Globus pallidus (tissue), 1 donor: ENCODE data around the gene RPL38.

Experiments
- DNase-seq: peaks from one replicate; pipeline ENCODE4 v3.0.0-alpha.2; 2015; ENCODE audit warnings: low spot score

RPL38 gene

DNA sequence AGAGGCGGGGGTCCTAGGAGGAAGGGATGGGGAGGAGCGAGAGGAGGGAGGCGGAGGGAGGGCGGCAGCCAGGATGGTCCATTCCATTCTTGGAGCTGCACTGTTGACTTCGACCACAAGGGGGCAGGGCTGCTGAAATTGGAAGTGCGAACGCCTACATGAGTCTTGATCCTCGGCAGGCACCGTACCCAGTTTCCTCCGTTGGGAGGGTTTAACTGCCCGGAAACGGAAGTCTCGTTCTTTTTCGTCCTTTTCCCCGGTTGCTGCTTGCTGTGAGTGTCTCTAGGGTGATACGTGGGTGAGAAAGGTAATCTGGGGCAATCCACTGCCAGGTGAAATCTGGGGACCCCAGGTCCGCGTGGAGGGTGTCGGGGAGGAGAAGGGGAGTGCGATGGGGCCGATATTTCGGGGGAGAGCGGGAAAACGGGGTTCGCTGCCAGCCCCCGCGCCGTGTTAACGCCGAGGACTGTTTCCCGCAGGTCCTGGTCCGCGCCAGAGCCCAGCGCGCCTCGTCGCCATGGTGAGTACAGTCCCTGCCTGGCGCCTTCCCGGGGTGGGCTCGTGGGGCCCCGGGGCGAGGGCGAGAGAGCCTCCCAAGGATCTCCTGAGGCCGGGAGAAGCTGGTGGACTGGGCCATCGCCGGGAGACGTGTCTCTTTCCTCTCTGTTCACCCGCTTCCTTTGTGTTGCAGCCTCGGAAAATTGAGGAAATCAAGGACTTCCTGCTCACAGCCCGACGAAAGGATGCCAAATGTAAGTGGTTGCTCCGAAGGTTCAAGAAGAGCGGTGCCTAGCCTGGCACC, at the start of gene RPL38:
Gene RPL38, plus strand, starts transcription at position 240 of the 802 bp plus-strand sequence. Its CDS starts 278 bp downstream, at position 518.
- DNase-seq, result peak; percentile 96

DNA sequence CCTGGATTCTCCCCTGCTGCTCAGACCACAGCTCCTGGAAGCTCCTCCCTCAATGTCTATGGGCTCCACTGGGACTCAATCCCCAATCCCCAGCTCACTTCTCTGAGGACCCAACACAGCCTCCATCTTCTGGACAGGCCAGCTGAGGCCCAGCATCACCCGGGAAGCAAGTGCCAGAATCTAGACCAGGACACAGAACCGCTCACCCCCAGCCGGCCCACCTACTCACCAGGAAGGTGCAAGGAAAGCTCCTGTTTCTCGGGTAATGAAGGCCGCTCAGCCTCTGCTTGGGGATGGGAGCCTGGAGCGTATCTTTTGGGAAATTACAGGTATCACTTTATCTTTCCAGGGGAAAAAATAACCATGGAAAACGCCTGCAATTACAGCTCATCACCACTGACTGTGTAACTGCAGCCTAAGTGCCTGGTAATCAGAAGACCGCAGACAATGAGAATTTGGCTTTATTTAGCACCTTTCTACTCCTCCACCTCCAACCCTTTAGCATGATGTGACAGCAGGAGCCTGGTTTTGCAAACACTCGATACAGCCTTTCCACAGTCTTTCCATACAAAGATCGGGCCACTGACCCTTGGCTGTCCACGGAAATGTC, 49.6 kb upstream of the RPL38 start:
- no peak for DNase-seq

DNA sequence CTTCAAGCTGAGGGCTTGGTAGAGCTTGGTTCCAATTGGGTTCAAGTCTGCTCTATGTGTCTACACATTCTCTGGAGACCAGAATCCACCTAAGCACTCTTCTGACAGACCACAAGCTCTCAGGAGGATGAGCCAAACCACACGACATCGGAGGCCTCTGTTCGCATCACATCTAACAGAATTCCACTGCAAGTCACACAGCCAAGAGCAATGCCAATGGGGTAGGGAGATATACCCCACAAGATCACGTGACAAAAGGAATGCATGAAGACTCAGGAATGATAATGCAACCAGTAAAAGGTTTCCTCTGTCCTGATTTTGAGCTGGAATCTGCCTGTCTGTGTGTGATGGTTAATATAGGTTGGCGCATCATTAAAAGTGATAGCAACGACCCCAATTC, 46.6 kb upstream of the RPL38 start:
- no peak for DNase-seq

GRCh38 chr17:74157366-74157765, 46.1 kb upstream of the RPL38 start:
- DNase-seq, result no peak

DNA sequence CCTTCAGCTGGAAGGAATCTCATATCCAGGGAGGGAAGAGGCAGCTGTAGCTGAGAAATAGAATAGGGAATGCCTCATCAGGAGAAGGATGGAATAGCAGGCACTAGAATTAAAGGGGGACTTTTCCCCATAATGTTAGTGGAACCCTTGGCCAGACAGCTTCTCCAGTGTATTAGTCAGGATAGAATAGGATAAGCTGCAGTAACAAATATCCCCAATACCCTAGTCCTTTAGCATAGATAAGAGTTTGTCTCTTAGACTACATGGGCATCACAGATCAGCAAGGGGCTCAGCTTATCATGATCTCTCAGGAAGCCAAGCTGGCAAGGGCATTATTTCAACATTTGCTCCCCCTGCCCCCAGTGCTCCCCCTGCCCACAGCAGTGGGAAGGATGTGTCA, 44.7 kb upstream of the RPL38 start:
- no peak for DNase-seq

GRCh38 chr17:74159226-74159840, 44.1 kb upstream of the RPL38 start:
- DNase-seq, result no peak

GRCh38 chr17:74160656-74161502, 42.6 kb upstream of the RPL38 start:
- DNase-seq, result no peak

- DNase-seq, result no peak
These were observed 42.0 kb upstream of the RPL38 start for GRCh38 chr17:74161503-74161875.

GRCh38 chr17:74163271-74163821, 40.1 kb upstream of the RPL38 start:
- DNase-seq, result no peak

- no peak for DNase-seq
These were observed 39.6 kb upstream of the RPL38 start for GRCh38 chr17:74163836-74164235.

DNA sequence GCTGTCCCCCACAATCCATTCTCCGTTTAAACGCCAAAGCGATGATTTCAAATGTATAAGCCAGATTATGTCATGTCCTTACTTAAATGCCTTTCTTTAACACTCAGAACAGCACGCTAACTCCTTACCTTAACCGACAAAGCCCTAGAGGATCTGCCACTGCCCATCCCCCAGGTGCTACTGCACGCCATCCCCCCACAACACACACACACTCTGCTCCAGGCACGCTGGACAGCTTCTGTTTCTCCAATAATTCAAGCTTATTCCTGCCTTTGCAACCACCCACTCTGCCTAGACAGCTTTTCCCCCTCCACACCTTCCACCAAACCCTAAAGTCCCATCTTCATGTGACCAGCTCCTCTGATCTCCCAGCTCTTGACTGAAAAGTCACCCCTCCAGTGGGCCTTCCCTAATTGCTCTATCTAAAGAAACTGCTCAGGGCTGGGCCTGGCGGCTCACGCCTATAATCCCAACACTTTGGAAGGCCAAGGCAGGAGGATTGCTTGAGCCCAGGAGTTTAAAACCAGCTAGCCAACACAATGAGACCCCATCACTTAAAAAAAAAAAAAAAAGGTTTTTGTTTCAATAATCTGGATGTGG, 38.9 kb upstream of the RPL38 start:
- no peak for DNase-seq

GRCh38 chr17:74165797-74166365, 37.6 kb upstream of the RPL38 start:
- no peak for DNase-seq

- DNase-seq, result no peak
These were observed 32.6 kb upstream of the RPL38 start for GRCh38 chr17:74170924-74171323.

GRCh38 chr17:74172700-74173099, 30.8 kb upstream of the RPL38 start:
- no peak for DNase-seq

DNA sequence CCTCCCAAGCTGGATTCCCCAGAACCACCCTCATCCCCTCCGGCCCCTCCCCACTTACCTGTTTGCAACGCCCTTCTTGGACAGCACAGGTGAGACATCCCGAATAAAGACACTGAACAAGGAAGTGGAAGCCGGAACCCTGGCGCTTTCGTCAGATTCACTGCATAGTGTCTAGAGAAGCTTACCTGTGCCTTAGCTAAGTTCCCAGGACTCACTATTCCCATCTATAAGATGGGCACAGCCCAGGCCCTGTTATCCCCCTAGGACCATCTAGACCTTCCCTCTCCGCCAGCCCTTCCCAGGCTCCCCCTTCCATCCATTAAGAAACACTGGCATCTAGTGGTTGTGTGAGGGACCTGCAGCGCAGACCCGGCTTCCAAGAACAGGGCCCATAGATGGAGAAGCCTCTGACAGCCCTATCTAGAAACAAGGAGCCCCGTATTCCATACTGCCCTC, 26.9 kb upstream of the RPL38 start:
- peak; percentile 49 for DNase-seq

- no peak for DNase-seq
These were observed 26.4 kb upstream of the RPL38 start for GRCh38 chr17:74177018-74177450.

DNA sequence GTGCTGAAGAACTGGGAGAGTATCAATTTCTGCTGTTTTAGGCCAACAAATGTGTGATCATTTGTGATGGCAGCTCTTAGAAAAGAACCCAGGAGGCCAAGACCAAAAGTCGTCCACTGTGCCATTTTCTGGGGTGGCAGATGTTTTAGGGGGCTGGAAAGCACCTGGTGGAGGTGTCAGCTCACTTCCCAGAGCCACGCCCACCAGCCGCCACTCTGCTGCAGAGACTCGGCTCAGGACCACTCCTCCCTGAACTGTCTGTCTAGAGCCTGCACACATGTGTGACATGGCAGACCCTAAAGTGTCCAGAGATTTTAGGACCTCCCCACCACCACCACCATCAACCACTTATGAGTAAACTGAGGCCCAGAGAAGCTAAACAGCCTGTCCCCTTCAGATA, 23.9 kb upstream of the RPL38 start:
- no peak for DNase-seq

DNA sequence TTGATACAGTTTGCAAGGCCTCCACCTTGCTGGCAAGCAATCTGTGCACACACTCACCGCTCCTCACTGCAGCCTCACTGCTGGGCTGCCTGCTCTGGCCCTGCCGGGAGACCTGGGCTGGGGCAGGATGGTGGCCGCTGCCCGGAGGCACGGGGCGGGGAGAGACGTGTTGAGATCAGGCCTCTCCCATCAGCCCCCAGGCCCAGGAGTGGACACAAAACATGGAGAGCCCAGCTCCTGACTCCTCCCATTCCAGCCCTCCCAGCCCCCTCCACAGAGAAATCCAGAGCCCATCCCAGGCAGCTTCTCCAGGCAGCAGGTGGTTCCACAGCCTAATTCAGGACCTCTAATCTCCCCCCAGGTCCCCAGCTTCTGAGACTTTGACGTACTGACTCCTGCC, 23.1 kb upstream of the RPL38 start:
- no peak for DNase-seq

DNA sequence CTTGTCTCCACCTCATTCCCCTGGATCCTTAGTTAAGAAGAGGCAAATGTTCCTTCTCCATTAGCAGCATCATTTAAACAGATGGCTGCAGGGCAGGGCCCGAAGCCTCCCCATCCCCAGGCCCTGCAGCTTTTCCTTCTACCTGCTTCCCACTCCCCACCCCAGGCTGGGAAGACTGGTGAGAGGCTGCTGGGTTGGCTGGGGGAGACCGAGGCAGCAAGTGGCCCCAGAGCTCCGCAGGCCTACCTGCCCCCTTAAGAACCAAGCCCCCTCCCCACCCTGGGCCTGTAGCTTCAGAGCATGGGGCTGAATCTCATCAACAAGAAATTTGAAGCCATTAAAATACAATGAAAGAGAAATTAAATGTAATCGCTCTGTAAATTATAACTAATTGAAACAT, 22.1 kb upstream of the RPL38 start:
- no peak for DNase-seq

GRCh38 chr17:74182041-74182723, 21.3 kb upstream of the RPL38 start:
- no peak for DNase-seq

GRCh38 chr17:74183411-74183810, 20.1 kb upstream of the RPL38 start:
- no peak for DNase-seq
